ENCODE measurements around the gene CERKL.

The CERKL gene

GRCh38 chr2:181523756-181524155 is 133.1 kb downstream of the CERKL start:
- DNase-seq (ENCODE audit: low read depth in 2 of 3, low spot score in 2 of 3), result no peak

- DNase-seq (ENCODE audit: low read depth in 2 of 3, low spot score in 2 of 3), result no peak
These were observed 136.7 kb downstream of the CERKL start for GRCh38 chr2:181520253-181520652.

- DNase-seq (ENCODE audit: low read depth in 2 of 3, low spot score in 2 of 3), result no peak
These were observed 139.1 kb downstream of the CERKL start for GRCh38 chr2:181517685-181518301.

GRCh38 chr2:181516992-181517391 is 139.9 kb downstream of the CERKL start:
- DNase-seq (ENCODE audit: low read depth in 2 of 3, low spot score in 2 of 3), result no peak

- DNase-seq (ENCODE audit: low read depth in 2 of 3, low spot score in 2 of 3), result no peak
These were observed 141.2 kb downstream of the CERKL start for GRCh38 chr2:181515719-181516118.

GRCh38 chr2:181500201-181500600 is 156.7 kb downstream of the CERKL start:
- DNase-seq (ENCODE audit: low read depth in 2 of 3, low spot score in 2 of 3), result no peak

- DNase-seq (ENCODE audit: low read depth in 2 of 3, low spot score in 2 of 3), result no peak
These were observed 157.7 kb downstream of the CERKL start for GRCh38 chr2:181499231-181499630.
